HT-29 (cell line): ENCODE data around the gene POFUT2. TPM values are rescaled to one million over a fixed set of nuclear protein-coding genes. Genes with fewer than 3 reads are reported as not detected.

Experiments
- DNase-seq: peaks from one replicate; pipeline ENCODE4 v3.0.0-alpha.2; 2015; ENCODE audit warnings: low spot score
- total RNA-seq: library from RNA; depleted of rRNA; stranded (reverse); fragments of >200 nt; shearing (Covaris generic); gene quantifications from 2 replicates; pipeline ENCODE4 v1.2.3, GENCODE V29; 2014

POFUT2 gene
- total RNA-seq, 1 experiment from 2014 or later, result 19.3 TPM

- DNase-seq, result no peak
Measured at GRCh38 chr21:45283611-45284455, 3.9 kb downstream of the POFUT2 start.

- DNase-seq, result no peak
Measured at GRCh38 chr21:45283035-45283610, 4.6 kb downstream of the POFUT2 start.

GRCh38 chr21:45282283-45283034 lies 5.2 kb downstream of the POFUT2 start:
- DNase-seq, result no peak

GRCh38 chr21:45281411-45282282 lies 6.0 kb downstream of the POFUT2 start:
- DNase-seq, result no peak

- DNase-seq, result no peak
Measured at GRCh38 chr21:45280969-45281368, 6.7 kb downstream of the POFUT2 start.

- no peak for DNase-seq
Measured at GRCh38 chr21:45280178-45280821, 7.4 kb downstream of the POFUT2 start.

GRCh38 chr21:45279446-45280177 lies 8.1 kb downstream of the POFUT2 start:
- no peak for DNase-seq

GRCh38 chr21:45278156-45278911 lies 9.4 kb downstream of the POFUT2 start:
- no peak for DNase-seq

GRCh38 chr21:45277101-45278045 lies 10.3 kb downstream of the POFUT2 start:
- DNase-seq, result no peak

GRCh38 chr21:45276596-45276995 lies 11.1 kb downstream of the POFUT2 start:
- DNase-seq, result no peak

- DNase-seq, result no peak
Measured at GRCh38 chr21:45270306-45270821, 17.3 kb downstream of the POFUT2 start.

- no peak for DNase-seq
Measured at GRCh38 chr21:45269861-45270260, 17.8 kb downstream of the POFUT2 start.

GRCh38 chr21:45267390-45267760 lies 20.3 kb downstream of the POFUT2 start:
- DNase-seq, result no peak

GRCh38 chr21:45266518-45267389 lies 20.9 kb downstream of the POFUT2 start:
- DNase-seq, result no peak

- no peak for DNase-seq
Measured at GRCh38 chr21:45265721-45266517, 21.8 kb downstream of the POFUT2 start.

- no peak for DNase-seq
Measured at GRCh38 chr21:45264912-45265515, 22.7 kb downstream of the POFUT2 start.
